Suprapubic skin (tissue), 4 donors: ENCODE data around the gene CREG1. TPM values are rescaled to one million over a fixed set of nuclear protein-coding genes. Genes with fewer than 3 reads are reported as not detected.

Source experiments
- DNase-seq, 2 donors: peaks; one replicate each; pipeline ENCODE4 v3.0.0-alpha.2; 2019; ENCODE audit warnings: low spot score in 2 of 2
- H3K27ac ChIP-seq: fragments of 200-600 bp; sonication (generic); one replicate; pipeline ENCODE4 v1.5.1; 2019
- H3K27me3 ChIP-seq: fragments of 200-600 bp; sonication (generic); one replicate; pipeline ENCODE4 v1.5.1; 2019
- H3K36me3 ChIP-seq: fragments of 200-600 bp; sonication (generic); one replicate; pipeline ENCODE4 v1.5.1; 2019
- H3K4me1 ChIP-seq: fragments of 200-600 bp; sonication (generic); one replicate; pipeline ENCODE4 v1.5.1; 2019
- H3K4me3 ChIP-seq: fragments of 200-600 bp; sonication (generic); one replicate; pipeline ENCODE4 v1.5.1; 2019; ENCODE audit warnings: mild to moderate bottlenecking
- H3K9me3 ChIP-seq: fragments of 200-600 bp; sonication (generic); one replicate; pipeline ENCODE4 v1.5.1; 2019
- EP300 ChIP-seq: sonication (generic); formaldehyde crosslinking; IDR thresholded peaks from one replicate; pipeline ENCODE4 v1.6.1; 2017; ENCODE audit warnings: antibody characterized with exemption
- POLR2A ChIP-seq, 2 donors: fragments of 450-650 bp; IDR thresholded peaks; one replicate each; pipeline ENCODE4 v1.6.1; 2017; ENCODE audit warnings: antibody characterized with exemption in 2 of 2, mild to moderate bottlenecking in 2 of 2, moderate library complexity in 2 of 2
- POLR2AphosphoS5 ChIP-seq, 3 donors: sonication (generic); formaldehyde crosslinking; IDR thresholded peaks; one replicate each; pipeline ENCODE4 v1.6.1; 2017; ENCODE audit warnings: antibody characterized with exemption in 3 of 3
- WGBS: methylation state at CpG from one replicate; pipeline ENCODE4 v1.1.5; 2018; 5-methylcytosine and 5-hydroxymethylcytosine counted together
- total RNA-seq, 4 donors: library from RNA; depleted of rRNA; stranded (reverse); fragments of >200 nt; gene quantifications; one replicate each; pipeline ENCODE4 v1.1.0, GENCODE V29; 2016
- TF ChIP-seq, protein P1 (sequence below), 2 donors: fragments of 200-600 bp in 1 of 2; fragments of 450-650 bp in 1 of 2; sonication (generic) in 1 of 2; IDR thresholded peaks; one replicate each; pipeline ENCODE4 v1.5.1; 2016 to 2019; ENCODE audit warnings: antibody characterized with exemption in 2 of 2, mild to moderate bottlenecking in 1 of 2, moderate library complexity in 1 of 2

CREG1 gene
- total RNA-seq, 4 donors from 2014 or later = 82.2 to 349 (median 188) TPM

DNA sequence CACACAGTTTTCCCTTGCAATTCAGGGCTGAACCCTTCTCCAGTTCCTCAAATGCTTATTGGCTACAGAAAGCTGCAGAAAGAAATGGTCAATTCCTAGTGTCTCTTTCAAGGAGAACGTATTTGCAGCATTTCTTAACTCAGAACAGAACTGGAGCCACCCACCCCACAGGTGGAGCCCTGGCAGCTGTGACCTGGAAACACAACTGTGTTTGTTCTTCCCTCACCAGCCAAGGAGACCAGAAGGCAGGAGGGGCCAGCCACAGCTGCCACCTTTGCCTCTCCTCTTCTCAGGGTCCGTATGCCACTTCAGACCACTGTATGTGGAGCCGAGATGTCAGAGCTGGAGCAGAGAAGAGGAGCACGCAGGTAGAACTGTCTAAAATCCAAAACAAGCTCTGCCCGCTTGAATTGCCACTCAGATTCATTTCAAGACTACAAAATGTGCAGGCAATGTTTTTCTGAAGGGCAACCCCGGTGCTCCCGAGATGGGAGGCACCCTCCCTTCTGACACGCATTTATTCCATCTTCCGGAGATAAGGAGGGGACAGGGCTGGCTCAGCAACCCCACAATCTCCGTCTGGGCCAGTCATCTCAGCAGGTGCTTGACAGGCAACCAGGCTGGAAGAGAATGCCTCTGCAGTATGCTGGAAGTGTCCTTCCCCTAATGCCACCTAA lies 51.9 kb downstream of the CREG1 start:
- Histone ChIP-seq H3K27ac (no peak overlapping the region), H3K27me3 (peaks cover 28% of the 10 kb centered on the region), H3K4me1 (no peaks in the 10 kb centered on the region), H3K9me3 (no peaks in the 10 kb centered on the region), H3K36me3 (no peaks in the 10 kb centered on the region), H3K4me3 (no peak overlapping the region)
- DNase-seq = no peak
- no peak for TF ChIP-seq EP300
- no peak for TF ChIP-seq POLR2AphosphoS5 (IDR thresholded peaks at IDR 0.05)
- no peak for TF ChIP-seq POLR2A (IDR thresholded peaks at IDR 0.05)
- TF ChIP-seq, protein P1, sequence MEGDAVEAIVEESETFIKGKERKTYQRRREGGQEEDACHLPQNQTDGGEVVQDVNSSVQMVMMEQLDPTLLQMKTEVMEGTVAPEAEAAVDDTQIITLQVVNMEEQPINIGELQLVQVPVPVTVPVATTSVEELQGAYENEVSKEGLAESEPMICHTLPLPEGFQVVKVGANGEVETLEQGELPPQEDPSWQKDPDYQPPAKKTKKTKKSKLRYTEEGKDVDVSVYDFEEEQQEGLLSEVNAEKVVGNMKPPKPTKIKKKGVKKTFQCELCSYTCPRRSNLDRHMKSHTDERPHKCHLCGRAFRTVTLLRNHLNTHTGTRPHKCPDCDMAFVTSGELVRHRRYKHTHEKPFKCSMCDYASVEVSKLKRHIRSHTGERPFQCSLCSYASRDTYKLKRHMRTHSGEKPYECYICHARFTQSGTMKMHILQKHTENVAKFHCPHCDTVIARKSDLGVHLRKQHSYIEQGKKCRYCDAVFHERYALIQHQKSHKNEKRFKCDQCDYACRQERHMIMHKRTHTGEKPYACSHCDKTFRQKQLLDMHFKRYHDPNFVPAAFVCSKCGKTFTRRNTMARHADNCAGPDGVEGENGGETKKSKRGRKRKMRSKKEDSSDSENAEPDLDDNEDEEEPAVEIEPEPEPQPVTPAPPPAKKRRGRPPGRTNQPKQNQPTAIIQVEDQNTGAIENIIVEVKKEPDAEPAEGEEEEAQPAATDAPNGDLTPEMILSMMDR (IDR thresholded peaks at IDR 0.05) = no peak
- 75% methylated on average over 8 of the region's 10 CpGs for WGBS

DNA sequence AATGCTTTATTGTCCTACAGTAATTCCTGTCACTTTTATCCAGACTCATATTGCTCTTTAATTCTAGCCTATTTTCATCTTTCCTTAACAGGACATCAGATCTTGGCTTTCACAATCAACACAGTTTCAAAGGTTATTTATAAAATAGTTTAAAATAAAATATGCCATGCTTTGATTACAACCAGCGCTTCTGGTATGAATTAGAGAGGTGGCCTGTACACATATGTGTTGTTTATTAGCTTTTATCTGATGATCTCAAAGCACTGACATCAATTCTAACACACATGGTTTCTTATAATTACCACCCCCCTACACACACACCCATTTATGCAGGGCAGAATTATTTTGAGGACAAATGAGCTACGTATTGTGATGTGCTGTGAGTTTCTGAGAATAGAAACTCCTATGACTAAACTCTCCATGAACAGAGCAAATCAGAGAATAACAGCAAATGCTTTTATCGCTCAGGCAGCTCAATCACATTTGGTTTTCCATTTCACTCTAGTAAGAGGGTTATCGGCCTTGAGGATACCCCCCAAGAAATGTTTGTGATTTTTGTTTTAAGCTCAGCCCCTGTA lies 53.2 kb downstream of the CREG1 start:
- H3K27me3 ChIP-seq = peaks cover 32% of the 10 kb centered on the region
- H3K9me3 ChIP-seq = no peaks in the 10 kb centered on the region
- 79% methylated on average over 4 of the region's 4 CpGs for WGBS
- no peak for DNase-seq
- H3K27ac ChIP-seq = no peak overlapping the region
- no peaks in the 10 kb centered on the region for H3K4me1 ChIP-seq
- H3K4me3 ChIP-seq = no peak overlapping the region
- no peak for TF ChIP-seq EP300
- TF ChIP-seq, protein P1 (IDR thresholded peaks at IDR 0.05) = no peak
- TF ChIP-seq POLR2AphosphoS5 (IDR thresholded peaks at IDR 0.05) = no peak
- no peak for TF ChIP-seq POLR2A (IDR thresholded peaks at IDR 0.05)
- no peaks in the 10 kb centered on the region for H3K36me3 ChIP-seq

DNA sequence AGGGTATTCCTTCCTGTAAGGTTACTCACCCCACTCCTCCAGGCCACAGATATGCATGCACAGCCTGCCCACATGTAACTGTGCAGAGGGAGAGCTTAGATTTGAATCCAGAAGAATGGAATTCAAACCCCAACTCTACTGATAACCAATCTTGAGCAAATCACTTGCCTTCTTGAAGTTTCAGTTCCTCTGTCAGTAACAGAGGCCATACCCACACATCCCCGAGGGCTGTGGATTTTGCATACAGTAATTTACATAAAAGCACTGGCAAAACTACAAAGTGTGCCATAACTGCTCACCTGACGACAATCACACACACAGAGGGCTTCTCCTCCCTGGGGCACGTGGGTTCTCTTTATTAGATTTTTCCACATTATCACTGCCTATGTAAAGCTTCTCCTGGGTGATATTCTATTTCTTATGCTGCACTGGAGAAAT lies 53.9 kb downstream of the CREG1 start:
- 50% methylated on average over 3 of the region's 3 CpGs for WGBS
- no peaks in the 10 kb centered on the region for H3K36me3 ChIP-seq
- no peak for DNase-seq
- no peak overlapping the region for H3K4me3 ChIP-seq
- TF ChIP-seq POLR2A (IDR thresholded peaks at IDR 0.05) (no peak), EP300 (no peak), POLR2AphosphoS5 (IDR thresholded peaks at IDR 0.05) (no peak)
- TF ChIP-seq, protein P1 (IDR thresholded peaks at IDR 0.05) = no peak
- no peak overlapping the region for H3K27ac ChIP-seq
- no peaks in the 10 kb centered on the region for H3K4me1 ChIP-seq
- H3K27me3 ChIP-seq = peaks cover 34% of the 10 kb centered on the region
- no peaks in the 10 kb centered on the region for H3K9me3 ChIP-seq

DNA sequence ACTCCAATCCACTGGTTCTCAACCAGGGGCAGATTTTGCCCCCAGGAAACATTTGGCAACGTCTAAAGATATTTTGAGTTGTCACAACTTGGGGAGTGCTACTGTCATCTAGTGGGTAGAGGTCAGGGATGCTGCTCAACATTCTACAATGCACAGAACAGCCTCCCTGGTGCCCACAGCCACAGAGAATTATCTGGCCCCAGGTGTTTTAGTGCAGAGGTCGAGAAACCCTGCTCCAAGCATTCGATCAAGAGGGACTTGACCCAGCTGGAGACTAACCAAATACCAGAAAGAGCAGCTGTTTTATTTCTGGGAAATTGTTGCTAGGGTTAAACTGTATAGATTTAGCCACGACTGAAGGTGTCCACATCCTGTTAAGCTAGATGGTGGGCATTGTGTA lies 54.5 kb downstream of the CREG1 start:
- H3K27me3 ChIP-seq = peaks cover 39% of the 10 kb centered on the region
- H3K36me3 ChIP-seq = no peaks in the 10 kb centered on the region
- DNase-seq = no peak
- TF ChIP-seq POLR2AphosphoS5 (IDR thresholded peaks at IDR 0.05) = no peak
- no peak overlapping the region for H3K27ac ChIP-seq
- H3K4me1 ChIP-seq = no peaks in the 10 kb centered on the region
- H3K4me3 ChIP-seq = no peak overlapping the region
- 54% methylated on average over 4 of the region's 4 CpGs for WGBS
- no peaks in the 10 kb centered on the region for H3K9me3 ChIP-seq

DNA sequence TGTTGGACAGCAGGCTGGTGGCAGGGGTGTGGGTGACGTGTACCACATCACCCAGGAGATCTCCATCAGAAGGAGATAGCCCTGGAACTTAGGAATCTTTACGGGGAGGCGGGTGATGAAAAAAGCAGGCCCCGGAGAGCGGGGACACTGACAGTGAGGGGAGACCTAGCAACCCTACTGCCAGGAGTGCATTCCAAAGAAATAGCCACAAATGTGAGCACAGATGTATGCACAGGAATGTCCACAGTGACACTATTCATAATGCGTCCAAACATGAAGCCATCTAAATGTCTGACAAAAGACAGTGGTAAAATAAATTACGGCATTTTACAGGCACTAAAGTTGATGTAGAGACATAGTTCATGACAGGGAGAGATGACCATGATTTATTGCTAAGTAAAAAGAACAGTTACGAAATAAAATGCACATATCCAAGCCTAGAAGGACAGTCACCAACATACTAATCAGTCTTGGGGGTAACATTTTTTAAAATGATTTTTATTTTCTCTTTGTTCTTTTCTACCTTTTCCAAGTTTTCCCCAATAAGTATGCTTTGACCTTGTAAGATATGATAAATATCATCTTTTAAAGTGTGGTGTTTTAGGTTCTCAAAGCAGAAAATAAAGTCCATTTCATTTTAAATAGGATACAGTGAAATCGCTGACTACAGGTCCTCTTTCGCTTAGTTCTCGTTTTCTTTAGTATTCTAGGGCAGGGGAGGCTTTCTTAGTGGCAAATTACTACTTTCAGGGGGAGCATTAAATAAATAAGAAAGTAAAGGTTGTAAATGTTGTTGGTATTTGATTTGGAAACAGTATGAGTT lies 56.6 kb downstream of the CREG1 start:
- Histone ChIP-seq H3K36me3 (no peaks in the 10 kb centered on the region), H3K27ac (no peak overlapping the region), H3K4me3 (no peak overlapping the region), H3K27me3 (peaks cover 35% of the 10 kb centered on the region), H3K9me3 (no peaks in the 10 kb centered on the region), H3K4me1 (no peaks in the 10 kb centered on the region)
- no peak for DNase-seq
- WGBS = 75% methylated on average over 11 of the region's 11 CpGs
- no peak for TF ChIP-seq POLR2A (IDR thresholded peaks at IDR 0.05)
- TF ChIP-seq, protein P1 (IDR thresholded peaks at IDR 0.05) = no peak
- TF ChIP-seq EP300 = no peak
- TF ChIP-seq POLR2AphosphoS5 (IDR thresholded peaks at IDR 0.05) = no peak
